ENCODE measurements around the gene C17orf107. TPM values are rescaled to one million over a fixed set of nuclear protein-coding genes. Genes with fewer than 3 reads are reported as not detected.

Gene C17orf107
- total and polyA plus RNA-seq, 2 of the 13 experiments (the other 11 are each of a cell fraction or from before 2014, with no cell fraction given), result 0.20 to 0.59 TPM

DNA sequence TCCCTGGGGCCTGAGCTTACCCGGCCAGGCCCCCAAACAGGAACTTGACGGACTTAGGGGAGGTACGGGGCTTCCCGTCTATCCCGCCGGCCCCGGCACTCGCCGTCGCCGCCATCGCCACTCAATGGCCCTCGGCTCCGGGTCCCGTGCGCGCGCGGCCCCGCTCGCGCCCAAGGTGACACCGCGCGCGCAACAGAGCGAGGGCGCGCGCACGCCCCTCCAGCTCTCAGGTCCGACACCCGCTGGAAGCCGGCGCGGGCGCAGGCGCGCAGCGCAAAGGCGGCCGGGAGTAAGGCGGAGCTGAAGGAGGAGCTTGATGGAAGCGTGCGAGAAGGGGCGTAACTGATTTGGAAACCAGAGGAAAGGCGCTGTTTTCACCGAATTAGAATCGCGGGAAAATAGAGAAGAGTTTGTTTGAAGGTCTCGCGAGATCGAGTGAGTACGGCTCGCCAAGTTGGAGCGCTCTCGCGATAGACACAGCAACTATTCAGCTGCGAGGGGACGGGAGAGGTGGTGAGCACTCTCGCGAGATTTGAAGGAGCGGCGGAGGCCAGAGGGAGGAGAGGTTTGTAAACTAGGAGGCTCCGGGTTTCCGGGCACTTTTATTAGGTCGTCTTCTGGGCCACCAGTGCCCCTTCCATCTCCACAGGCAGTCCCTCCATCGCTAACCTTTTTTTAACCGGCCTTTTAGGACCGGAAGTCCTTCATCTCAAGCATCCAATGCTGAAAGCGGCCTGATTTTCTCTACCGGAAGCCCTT lies 40.6 kb downstream of the C17orf107 start, which contains the start of the genes RNF167 and SLC25A11 (continued):
- TF ChIP-seq, protein P1, sequence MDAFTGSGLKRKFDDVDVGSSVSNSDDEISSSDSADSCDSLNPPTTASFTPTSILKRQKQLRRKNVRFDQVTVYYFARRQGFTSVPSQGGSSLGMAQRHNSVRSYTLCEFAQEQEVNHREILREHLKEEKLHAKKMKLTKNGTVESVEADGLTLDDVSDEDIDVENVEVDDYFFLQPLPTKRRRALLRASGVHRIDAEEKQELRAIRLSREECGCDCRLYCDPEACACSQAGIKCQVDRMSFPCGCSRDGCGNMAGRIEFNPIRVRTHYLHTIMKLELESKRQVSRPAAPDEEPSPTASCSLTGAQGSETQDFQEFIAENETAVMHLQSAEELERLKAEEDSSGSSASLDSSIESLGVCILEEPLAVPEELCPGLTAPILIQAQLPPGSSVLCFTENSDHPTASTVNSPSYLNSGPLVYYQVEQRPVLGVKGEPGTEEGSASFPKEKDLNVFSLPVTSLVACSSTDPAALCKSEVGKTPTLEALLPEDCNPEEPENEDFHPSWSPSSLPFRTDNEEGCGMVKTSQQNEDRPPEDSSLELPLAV (CRISPR knock-in tag; conservative IDR thresholded peaks at IDR 0.05; ENCODE audit: low read depth), result no peak
- no peak for TF ChIP-seq KLF12 (CRISPR knock-in tag; IDR thresholded peaks at IDR 0.05; ENCODE audit: borderline replicate concordance)
- TF ChIP-seq BHLHE40 (IDR thresholded peaks at IDR 0.05; ENCODE audit: low read length), result peak; percentile 87
- TF ChIP-seq ARHGAP35 (CRISPR knock-in tag; IDR thresholded peaks at IDR 0.05; ENCODE audit: borderline replicate concordance), result no peak
- TF ChIP-seq ZNF775 (CRISPR knock-in tag; IDR thresholded peaks at IDR 0.05; ENCODE audit: borderline replicate concordance), result no peak
- peak; percentile 86 for TF ChIP-seq HNRNPLL (IDR thresholded peaks at IDR 0.05; ENCODE audit: low read depth, low read length, poor library complexity, severe bottlenecking)
- TF ChIP-seq, protein P2, sequence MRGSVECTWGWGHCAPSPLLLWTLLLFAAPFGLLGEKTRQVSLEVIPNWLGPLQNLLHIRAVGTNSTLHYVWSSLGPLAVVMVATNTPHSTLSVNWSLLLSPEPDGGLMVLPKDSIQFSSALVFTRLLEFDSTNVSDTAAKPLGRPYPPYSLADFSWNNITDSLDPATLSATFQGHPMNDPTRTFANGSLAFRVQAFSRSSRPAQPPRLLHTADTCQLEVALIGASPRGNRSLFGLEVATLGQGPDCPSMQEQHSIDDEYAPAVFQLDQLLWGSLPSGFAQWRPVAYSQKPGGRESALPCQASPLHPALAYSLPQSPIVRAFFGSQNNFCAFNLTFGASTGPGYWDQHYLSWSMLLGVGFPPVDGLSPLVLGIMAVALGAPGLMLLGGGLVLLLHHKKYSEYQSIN (CRISPR knock-in tag; IDR thresholded peaks at IDR 0.05; ENCODE audit: borderline replicate concordance), result no peak
- TF ChIP-seq KDM3A (CRISPR knock-in tag; IDR thresholded peaks at IDR 0.05; ENCODE audit: low read depth), result no peak
- no peak for TF ChIP-seq ATAD3A (CRISPR knock-in tag; IDR thresholded peaks at IDR 0.05)
- TF ChIP-seq RFXAP (CRISPR knock-in tag; IDR thresholded peaks at IDR 0.05; ENCODE audit: borderline replicate concordance), result peak; percentile 64; the same call in 1 of the 2 replicates
- no peak for TF ChIP-seq ZNF839 (CRISPR knock-in tag; IDR thresholded peaks at IDR 0.05; ENCODE audit: borderline replicate concordance)
- no peak for TF ChIP-seq ZNF260 (CRISPR knock-in tag; IDR thresholded peaks at IDR 0.05; ENCODE audit: borderline replicate concordance, low read depth)
- TF ChIP-seq HES4 (CRISPR knock-in tag; IDR thresholded peaks at IDR 0.05; ENCODE audit: borderline replicate concordance), result no peak
- TF ChIP-seq, protein P3, sequence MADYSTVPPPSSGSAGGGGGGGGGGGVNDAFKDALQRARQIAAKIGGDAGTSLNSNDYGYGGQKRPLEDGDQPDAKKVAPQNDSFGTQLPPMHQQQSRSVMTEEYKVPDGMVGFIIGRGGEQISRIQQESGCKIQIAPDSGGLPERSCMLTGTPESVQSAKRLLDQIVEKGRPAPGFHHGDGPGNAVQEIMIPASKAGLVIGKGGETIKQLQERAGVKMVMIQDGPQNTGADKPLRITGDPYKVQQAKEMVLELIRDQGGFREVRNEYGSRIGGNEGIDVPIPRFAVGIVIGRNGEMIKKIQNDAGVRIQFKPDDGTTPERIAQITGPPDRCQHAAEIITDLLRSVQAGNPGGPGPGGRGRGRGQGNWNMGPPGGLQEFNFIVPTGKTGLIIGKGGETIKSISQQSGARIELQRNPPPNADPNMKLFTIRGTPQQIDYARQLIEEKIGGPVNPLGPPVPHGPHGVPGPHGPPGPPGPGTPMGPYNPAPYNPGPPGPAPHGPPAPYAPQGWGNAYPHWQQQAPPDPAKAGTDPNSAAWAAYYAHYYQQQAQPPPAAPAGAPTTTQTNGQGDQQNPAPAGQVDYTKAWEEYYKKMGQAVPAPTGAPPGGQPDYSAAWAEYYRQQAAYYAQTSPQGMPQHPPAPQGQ (CRISPR knock-in tag; IDR thresholded peaks at IDR 0.05; ENCODE audit: borderline replicate concordance), result no peak
- TF ChIP-seq MEIS2 (CRISPR knock-in tag; IDR thresholded peaks at IDR 0.05), result no peak
- no peak for TF ChIP-seq TMF1 (CRISPR knock-in tag; IDR thresholded peaks at IDR 0.05; ENCODE audit: low read depth)
- no peak for TF ChIP-seq ZBTB38 (CRISPR knock-in tag; IDR thresholded peaks at IDR 0.05)
- TF ChIP-seq KLF13 (CRISPR knock-in tag; IDR thresholded peaks at IDR 0.05), result no peak
- TF ChIP-seq, protein P4, sequence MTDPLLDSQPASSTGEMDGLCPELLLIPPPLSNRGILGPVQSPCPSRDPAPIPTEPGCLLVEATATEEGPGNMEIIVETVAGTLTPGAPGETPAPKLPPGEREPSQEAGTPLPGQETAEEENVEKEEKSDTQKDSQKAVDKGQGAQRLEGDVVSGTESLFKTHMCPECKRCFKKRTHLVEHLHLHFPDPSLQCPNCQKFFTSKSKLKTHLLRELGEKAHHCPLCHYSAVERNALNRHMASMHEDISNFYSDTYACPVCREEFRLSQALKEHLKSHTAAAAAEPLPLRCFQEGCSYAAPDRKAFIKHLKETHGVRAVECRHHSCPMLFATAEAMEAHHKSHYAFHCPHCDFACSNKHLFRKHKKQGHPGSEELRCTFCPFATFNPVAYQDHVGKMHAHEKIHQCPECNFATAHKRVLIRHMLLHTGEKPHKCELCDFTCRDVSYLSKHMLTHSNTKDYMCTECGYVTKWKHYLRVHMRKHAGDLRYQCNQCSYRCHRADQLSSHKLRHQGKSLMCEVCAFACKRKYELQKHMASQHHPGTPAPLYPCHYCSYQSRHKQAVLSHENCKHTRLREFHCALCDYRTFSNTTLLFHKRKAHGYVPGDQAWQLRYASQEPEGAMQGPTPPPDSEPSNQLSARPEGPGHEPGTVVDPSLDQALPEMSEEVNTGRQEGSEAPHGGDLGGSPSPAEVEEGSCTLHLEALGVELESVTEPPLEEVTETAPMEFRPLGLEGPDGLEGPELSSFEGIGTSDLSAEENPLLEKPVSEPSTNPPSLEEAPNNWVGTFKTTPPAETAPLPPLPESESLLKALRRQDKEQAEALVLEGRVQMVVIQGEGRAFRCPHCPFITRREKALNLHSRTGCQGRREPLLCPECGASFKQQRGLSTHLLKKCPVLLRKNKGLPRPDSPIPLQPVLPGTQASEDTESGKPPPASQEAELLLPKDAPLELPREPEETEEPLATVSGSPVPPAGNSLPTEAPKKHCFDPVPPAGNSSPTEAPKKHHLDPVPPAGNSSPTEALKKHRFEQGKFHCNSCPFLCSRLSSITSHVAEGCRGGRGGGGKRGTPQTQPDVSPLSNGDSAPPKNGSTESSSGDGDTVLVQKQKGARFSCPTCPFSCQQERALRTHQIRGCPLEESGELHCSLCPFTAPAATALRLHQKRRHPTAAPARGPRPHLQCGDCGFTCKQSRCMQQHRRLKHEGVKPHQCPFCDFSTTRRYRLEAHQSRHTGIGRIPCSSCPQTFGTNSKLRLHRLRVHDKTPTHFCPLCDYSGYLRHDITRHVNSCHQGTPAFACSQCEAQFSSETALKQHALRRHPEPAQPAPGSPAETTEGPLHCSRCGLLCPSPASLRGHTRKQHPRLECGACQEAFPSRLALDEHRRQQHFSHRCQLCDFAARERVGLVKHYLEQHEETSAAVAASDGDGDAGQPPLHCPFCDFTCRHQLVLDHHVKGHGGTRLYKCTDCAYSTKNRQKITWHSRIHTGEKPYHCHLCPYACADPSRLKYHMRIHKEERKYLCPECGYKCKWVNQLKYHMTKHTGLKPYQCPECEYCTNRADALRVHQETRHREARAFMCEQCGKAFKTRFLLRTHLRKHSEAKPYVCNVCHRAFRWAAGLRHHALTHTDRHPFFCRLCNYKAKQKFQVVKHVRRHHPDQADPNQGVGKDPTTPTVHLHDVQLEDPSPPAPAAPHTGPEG (CRISPR knock-in tag; IDR thresholded peaks at IDR 0.05), result peak; percentile 76

Measured in HepG2 (cell line).